ENCODE results near the gene TECTB.

Gene TECTB

DNA sequence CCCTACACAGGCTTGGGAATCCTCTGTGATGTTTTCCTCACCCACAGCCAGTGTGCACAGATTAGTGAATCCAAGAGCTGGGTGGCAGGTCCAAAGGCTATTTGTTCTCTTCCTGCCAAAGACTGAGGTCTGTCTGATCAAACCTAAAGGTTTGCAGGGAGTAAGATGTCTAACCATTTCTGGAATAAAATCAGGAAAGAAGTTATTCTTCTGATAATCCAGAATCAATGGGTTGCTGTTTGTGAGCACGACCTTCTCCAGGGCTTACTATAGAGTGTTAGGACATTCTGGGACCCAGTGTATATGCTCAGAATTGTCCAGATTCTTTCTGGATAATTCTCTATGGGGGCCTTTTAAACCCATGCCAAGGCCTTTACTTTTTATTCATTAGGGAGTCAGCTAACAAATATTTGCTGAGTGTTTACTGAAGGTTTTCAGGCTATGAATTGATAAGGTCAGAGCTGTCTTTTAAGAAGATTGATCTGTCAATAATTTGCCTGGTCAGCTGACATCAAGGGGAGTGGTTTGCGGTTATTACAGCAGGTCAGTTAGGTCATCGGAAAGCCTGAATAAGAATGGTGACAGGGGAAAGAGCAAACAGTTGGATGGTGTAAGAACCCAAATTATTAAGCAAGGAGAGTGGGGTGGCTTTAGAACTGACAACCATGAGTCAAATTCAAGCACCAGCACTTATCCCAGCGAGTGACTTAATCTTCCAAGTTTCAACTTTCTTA is 7.5 kb upstream of the TECTB start:
- DNase-seq (ENCODE audit: low read depth): no peak

DNA sequence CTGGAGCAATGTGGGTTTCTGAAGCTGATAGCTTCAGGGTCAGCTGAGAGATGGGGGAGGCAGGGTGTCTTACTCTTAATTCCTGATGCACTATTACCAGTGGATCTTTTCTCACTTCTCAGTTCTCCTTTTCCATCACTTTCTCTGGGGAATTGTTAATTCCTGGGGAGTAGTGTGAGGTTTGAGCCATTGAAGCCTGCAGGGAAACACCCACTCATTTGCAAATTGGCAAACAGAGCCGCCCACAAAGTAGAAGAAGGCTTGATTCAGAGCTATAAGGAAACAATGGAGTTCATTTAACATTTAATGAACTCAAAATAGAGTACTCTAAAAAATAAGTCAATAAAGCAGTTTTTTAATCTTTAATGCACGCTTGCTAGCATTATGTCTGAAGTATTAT is 4.3 kb upstream of the TECTB start:
- no peak for DNase-seq (ENCODE audit: low read depth)

DNA sequence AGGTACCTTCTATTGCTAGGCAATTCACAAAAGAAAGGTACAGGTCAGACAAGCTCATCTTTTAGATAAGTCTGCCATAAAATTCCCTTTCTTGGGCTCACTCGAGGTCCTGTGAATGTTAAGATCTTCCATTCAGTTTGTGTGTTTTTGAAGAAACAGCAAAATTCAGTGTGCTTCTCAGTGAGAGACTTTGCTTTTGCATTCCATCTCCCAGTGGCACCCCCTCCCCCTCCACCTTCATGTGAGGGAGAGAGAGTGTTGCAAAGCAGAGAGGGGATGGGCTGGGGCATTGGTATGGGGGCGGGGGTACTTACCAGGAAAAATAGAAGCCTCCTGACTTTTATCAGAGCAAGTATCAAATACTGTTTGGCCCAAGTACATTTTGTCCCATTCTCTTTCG is 3.8 kb upstream of the TECTB start:
- no peak for DNase-seq (ENCODE audit: low read depth)

DNA sequence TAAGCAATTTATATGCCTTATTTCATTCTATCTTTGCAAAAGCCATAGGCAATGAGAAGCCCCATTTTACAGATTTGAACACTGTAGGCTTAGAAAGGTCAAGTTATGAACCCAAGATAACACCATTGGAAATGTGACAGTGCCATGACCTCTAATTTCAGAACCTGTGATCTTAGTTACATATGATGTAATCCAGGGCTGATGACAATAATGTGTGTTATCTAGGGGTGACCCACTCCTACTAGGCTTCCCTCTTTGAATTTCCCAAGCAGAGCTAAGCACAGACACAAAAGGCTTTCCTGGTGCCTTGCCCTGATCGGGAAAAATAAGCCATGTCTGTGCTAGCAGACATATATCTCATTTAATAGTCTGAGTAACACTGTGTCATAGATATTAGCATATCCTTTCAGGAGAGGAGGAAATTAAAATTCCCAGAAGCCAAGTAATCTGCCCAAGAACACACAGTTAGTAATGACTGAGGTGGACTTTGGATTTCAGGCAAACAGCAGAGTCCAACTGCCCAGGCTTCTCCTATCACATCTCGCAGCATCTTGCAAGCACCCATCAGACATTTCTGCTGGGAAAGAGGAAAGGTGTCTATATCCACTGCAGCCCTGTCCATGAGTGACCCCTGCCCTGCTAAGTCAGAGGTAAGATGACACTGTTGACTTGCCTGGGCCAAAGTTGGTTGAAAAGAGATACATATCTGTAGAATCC is 2.8 kb upstream of the TECTB start:
- no peak for DNase-seq (ENCODE audit: low read depth)

DNA sequence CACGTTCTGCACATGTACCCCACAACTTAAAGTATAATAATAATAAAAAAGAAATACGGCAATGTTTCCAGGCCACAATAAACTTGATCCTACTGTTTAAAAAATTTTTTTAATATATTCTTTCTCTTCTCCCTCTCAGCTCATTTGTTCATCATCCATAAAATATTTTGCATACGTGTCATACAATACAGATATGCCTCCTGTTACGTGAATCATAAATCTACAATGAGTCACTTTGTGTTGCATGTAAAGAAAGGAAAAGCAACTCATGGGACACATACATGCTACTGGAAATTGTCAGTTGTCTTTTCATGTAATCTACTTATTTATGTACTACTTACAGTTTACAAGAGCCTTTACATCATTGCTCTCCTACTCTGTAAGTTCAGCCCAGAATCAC is 1.1 kb upstream of the TECTB start:
- no peak for DNase-seq (ENCODE audit: low read depth)

DNA sequence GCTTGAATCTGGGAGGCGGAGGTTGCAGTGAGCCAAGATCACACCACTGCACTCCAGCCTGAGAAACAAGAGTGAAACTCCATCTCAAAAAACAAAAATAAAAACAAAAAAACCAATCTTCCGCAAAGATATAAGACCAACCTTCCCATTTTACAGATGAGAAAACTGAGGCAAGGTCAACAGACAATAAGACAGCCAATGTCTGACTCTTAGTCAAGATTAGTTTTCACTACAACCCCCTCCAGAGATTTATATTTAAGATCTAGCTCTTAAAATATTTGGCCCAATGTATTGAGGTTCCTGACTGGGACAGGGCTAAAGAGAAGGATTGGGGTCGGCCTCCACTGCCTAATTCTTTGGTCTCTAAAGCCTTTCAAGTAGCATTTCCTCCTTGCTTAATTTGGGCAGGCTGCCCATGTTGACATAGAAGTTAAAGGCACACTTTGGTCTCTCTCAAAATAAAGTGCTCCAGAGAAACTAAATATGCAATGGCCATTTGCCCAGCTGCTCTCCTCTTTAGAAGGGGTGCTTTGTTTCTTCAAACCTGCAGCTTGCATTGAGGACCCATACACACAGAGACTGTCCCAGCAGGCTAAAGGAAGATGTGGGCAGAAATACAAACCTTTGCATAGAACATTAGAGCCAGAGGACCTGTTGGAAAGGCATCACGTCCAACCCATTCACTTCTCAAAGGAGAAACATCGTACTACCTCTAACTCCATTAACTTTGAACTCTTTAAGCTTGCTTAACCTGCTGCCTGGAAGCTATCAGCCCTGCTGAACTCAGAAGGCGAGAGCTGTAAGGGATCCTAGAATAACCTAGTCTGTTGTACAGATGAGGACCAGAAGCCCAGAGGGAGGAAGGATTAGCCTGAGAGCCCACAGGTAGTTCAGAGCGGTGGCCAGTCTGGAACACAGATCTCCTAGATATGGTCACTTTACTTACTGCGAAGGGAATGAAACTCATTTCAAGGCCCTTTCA is 3.9 kb downstream of the TECTB start:
- no peak for DNase-seq (ENCODE audit: low read depth)

DNA sequence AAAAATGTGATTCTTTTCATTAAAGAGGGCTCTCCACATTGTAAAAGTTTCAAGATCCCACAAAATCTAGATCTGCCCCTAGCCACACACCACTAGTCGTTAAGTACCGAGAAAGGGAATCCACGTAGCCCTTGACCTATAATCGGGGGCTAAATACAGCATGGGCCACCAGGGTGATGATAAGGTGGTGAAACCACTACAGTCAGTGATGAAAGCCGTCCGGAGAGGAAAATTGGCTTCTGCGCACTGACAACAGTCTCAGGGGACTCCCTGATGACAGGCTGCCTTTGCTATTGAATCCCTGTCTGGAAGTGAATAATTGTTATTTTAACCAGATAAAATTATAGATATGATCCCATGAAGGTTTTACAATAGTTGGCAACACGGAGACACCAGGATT is 4.6 kb downstream of the TECTB start:
- DNase-seq (ENCODE audit: low read depth): no peak

DNA sequence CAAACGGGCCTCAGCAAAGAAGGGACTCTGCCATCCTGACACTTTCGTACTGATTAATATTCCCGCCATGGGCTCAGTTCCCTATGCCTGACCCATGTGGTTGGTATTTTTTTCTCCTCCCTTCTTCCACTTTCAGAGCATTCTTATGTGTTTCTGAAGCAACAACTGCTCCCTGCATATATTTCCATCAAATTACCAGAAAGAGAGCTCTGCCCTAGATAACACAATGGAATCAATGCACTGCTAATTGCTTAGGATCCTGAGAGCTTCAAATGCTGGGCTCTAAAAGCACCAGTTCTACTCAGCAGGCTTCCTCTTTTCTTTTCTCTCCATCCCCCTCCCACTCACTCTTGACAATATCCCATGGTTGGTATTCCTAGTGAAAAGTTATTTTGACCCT is 5.3 kb downstream of the TECTB start:
- no peak for DNase-seq (ENCODE audit: low read depth)

DNA sequence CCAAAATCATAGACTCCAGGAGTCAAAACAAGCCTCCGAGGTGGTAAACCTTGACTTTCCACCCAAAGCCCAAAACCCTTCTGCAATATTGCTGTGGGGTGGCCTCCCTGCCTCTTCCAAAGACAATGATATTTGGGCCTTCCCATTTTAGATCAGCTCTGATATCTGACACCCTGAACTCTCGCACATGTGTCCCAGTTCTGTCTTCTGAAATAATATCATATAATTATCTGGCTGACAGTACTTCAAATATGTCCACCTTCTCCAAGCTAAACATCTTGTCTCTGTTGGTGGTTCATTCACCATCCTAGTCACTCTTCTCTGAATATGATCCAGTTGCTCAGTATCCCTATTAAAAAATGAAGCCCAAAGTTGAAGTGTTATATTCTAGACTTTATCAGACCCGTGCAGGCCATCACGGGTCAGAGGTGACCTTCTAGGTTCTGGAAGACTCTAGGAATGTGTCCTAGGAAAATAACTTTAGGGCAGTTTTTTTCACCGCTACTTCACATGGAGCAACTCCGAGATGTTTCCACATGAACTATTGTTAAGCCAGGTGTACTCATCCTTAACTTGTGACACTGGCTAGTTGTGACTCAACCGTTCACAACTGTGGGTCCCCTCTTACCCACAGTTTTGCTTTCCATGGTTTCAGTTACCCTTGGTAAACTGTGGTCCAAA is 6.3 kb downstream of the TECTB start:
- DNase-seq (ENCODE audit: low read depth): no peak

DNA sequence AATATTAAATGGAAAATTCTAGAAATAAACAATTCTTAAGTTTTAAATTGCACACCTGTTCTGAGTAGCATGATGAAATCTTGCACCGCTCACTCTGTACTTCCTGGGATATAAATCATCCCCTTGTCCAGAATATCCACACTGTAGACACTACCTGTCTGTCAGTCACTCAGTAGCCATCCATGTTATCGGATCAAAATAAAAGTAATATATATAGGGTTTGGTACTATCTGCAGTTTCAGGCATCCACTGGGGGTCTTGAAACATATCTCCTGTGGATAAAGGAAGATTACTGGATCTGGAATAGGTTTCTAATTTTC is 6.8 kb downstream of the TECTB start:
- no peak for DNase-seq (ENCODE audit: low read depth)

DNA sequence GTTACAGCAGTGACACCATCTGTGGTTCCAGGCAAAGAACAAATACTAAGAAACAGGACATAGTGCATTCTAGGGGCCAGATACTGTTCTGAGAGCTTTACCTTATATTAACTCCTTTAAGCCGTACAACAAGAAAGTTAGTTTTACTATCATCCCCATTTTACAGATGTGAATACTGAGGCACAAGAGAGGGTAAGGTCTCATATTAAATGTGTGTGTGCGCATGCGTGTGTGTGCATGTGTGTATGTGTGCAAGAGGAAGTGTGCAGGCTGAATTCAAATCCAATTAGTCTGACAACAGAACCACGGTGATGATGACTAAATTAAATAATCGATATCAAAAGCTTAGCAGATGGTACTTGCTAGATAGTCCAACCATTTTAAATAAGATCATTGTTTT is 11.0 kb downstream of the TECTB start:
- no peak for DNase-seq (ENCODE audit: low read depth)

DNA sequence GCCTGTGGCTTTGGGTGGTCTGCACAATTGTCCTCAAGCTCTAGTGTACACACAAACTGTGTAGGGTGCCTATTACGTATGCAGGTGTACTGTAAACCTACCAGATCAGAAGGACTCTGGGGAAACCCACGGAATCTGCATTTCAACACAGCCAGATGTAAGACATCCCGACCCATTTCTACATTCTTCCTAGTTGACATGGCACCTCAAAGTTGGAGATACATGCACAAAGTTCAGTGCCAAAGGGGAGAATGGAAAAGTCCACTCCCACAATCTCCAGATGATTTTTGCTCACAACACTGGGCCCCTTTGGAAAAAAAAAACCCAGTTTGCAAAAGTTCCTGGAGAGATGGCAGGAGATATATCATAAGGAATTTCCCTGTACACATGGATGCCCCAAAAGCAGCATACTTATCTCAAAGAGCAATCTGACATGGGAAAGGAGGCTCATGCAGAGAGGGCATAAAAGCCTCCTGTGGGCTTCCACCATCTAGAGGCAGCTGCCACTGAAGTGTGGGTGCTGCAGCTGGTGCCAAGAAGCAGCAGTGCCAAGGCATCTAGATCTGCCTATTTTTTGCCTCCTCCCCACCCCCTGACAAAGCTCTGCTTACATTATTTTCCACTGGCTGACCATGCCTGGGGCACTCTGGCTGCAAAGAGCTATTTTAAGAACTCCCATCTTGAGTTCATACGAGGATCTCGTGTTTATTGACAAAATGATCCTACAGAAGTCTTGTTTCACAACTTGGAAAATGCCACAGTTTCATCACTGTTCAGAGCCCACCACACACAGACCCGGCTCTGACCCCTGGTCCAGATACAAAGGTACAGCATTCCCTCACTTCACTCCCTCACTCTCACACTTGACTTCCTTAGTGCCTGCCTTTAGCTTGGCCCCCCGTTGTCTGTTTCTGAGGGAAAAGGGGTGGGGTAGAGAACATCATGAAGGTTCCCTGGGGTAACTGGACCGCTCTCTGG is 12.9 kb downstream of the TECTB start:
- no peak for DNase-seq (ENCODE audit: low read depth)

DNA sequence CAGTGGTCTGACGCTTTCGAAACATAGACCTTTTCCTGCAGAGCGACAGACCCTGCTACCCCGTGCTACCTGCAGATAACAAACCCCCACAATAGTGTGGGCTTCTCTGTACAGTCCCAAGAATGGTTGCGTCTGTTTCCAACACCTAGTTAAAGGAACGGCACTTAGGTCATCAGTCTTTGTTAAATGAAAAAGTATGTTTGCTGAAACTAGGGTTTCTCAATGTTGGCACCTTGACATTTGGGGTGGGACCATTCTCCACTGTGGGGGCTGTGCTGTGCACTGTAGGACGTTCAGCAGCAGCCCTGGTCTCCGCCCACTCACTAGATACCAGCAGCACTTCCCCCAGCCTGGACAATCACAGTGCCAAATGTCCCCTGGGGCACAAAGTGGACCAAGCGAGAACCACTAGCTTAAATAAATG is 13.7 kb downstream of the TECTB start:
- DNase-seq (ENCODE audit: low read depth): no peak

DNA sequence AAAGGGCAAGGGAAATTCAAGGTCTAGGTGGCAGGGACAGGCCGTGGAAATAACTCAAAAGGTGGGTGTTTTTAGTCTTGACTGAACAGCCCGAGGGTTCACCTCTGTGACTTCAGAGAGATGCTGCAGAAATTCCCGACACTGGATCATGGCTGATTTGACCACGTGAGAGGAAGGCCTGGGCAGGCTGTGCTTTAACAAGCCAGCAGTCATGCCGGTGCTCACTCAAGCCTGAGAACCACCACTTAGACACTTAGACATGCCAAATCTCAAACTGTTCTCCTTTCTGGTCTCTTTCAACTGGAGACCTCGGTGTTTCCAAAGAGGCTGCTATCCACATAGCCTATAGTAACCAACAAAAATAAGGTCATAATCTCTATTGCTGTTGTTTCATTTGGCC is 15.4 kb downstream of the TECTB start:
- no peak for DNase-seq (ENCODE audit: low read depth)

DNA sequence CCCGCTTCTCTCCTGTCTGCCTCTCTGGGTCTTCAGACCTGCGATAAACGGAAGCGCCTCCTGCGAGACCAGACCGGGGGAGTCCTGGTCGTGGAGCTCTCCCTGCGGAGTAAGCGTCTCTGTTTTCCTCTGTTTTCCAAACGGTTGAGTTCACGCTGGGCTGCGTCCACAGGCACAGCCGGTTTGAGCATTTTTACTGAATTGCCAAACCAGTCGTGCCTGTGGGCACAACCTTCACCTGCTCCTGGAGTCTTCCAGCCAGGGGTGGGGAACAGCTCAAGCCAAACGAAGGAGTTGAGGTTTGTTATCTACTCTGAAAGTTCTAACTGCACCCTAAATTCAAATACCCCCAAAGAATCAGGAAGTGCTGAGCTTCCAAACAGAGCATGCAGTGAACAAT is 16.3 kb downstream of the TECTB start:
- no peak for DNase-seq (ENCODE audit: low read depth)

DNA sequence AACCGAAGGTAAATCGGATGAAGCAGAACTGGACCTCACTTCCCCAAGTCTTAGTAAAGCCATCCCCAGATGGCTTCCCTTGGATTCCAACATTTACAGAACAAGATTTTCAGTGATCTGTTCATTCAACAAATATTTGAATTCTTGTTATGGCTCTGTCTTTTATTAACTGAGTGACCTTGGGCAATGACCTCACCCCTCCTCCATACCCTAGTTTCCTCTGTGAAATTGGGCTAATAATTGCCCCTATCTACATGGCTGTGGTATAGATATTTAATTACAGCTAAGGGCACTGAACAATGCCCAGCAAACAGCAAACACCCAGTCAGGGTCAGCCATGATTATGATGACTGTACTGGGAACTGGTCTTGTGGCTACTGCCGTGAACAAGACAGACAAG is 19.1 kb downstream of the TECTB start:
- DNase-seq (ENCODE audit: low read depth): no peak

DNA sequence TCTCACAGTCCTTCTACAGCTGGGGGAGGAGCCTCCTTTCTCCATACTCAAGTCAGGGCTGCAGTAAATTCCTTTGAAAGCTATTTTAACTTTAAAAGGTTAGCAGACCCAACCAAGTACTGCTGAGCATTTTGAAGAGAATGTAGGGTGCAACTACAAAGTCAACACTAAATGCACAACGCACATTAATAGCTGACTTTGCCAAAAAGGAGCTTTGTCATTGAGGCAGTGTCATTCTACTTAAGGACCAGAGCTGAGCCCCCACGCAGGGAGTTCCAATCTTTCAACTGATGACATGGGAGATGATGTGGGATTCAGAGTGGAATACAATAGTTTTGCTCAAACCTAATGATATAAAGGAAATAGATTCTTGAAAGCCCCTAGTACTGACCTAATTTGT is 20.3 kb downstream of the TECTB start:
- DNase-seq (ENCODE audit: low read depth): no peak

DNA sequence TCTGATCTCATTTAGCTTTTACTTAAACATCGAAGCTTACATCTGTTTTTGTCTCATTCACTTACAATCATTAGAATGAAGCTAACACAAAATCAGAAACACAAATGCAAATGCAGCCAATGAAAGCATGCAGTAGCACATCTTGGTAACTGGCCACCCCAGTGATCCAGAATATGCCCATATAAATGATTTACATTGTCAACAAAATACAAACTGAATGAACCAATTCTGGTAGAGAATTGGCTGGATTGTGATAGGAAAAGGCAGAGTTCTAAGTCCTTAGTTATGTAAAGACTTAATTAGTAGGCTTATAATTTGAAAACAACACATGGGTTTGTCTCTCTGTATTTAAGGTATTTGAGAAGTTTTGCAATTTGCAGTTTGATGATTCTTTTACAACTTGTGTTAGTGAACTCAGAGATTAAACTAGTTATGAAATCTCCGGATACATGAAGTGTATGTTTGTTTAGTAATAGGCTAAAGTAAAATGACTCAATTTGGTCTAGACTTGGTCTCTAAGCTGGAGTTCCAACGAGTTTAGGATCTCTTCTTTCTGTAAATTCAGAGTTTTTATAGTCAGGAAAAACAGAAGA is 21.2 kb downstream of the TECTB start:
- no peak for DNase-seq (ENCODE audit: low read depth)

DNA sequence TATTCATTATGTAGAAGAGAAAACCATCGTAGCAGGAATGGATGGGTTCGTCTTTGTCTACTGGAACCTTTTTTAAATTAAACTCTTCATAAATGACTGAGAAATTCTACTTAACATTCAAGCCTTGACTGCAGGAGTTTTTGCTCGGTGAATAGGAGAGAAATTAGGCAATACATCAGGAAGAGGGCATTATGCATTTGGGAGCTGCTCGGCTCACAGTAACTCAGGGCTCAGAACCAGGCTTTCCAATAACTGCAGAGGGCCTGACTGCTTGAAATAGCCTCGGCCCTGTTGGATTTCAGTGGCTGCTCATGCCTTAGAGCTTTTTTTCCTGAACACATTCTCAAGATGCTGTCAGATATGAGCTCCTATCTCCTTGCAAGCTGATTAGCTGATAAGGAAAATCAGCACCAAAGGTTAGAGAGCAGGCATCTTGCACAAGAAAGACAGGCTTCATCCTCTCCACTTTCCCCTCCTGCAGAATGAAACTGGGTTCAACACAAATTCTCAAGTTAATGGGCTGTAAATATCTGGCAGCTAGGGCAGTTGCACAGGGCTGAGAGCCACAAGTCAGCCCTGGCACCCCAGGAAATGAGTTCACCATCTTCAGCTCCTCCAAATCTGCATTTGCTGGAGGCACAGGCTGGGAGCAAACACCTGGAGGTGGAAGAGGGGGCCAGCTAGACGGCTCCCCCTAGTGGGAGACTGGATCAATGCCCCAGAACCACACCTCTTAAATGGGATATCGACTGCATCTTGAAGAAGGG is 24.3 kb downstream of the TECTB start:
- no peak for DNase-seq (ENCODE audit: low read depth)

DNA sequence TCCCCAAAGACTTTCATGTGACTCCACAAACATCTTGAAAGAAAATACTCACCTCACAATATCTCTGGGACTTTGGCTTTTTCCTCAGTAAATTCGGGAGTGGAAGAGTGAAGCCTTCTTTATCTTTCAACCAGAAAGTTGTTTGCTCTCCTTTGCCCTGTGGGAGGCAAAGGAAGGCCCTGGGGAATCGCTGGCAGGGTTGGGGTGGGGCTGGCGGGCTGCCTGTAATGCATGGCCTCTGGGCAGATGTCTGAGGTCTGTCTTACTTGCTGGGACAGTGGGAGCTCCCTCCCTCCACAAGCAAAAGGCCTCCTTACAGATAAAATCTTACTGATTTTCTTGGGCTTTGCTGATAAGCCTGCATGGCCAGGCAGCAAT is 24.9 kb downstream of the TECTB start:
- DNase-seq (ENCODE audit: low read depth): no peak

Data from GM04504 (cell line).